Mesenchymal stem cell (in vitro differentiated cells and primary cell): ENCODE measurements around the gene CDH6.

Source experiments
- DNase-seq: peaks from one replicate; pipeline ENCODE4 v3.0.0-alpha.2; 2013
- H2AFZ ChIP-seq: one replicate; pipeline ENCODE4 v1.6.1; 2013; ENCODE audit warnings: low read depth, mild to moderate bottlenecking, control low read depth, inconsistent platforms, low read length, moderate library complexity
- H2AK5ac ChIP-seq: 2 replicates; pipeline ENCODE4 v1.6.1; 2013; ENCODE audit warnings: low read length, moderate library complexity, mild to moderate bottlenecking, inconsistent platforms; ENCODE audit not compliant: severe bottlenecking
- H2BK120ac ChIP-seq: one replicate; pipeline ENCODE4 v1.6.1; 2013; ENCODE audit warnings: low read depth, mild to moderate bottlenecking, inconsistent platforms, low read length, moderate library complexity
- H2BK12ac ChIP-seq, 2 experiments: one replicate each; pipeline ENCODE4 v1.6.1; 2013; ENCODE audit warnings: inconsistent platforms in 2 of 2, low read length in 2 of 2, mild to moderate bottlenecking in 2 of 2, moderate library complexity in 2 of 2, control low read depth in 1 of 2
- H2BK15ac ChIP-seq: one replicate; pipeline ENCODE4 v1.6.1; 2013; ENCODE audit warnings: mild to moderate bottlenecking, low read depth, inconsistent platforms; ENCODE audit not compliant: poor library complexity, severe bottlenecking
- H2BK5ac ChIP-seq: 2 replicates; pipeline ENCODE4 v1.6.1; 2013; ENCODE audit warnings: low read depth, mild to moderate bottlenecking, low read length, control low read depth, inconsistent platforms; ENCODE audit not compliant: poor library complexity, severe bottlenecking
- H3K14ac ChIP-seq, 2 experiments: one replicate each; pipeline ENCODE4 v1.6.1; 2013; ENCODE audit warnings: inconsistent platforms in 2 of 2, low read length in 2 of 2, control low read depth in 1 of 2, mild to moderate bottlenecking in 1 of 2, moderate library complexity in 1 of 2
- H3K18ac ChIP-seq, 2 experiments: one replicate each; pipeline ENCODE4 v1.6.1; 2013; ENCODE audit warnings: inconsistent platforms in 2 of 2, low read length in 2 of 2, control low read depth in 1 of 2, low read depth in 1 of 2, mild to moderate bottlenecking in 1 of 2
- H3K23ac ChIP-seq, 2 experiments: one replicate each; pipeline ENCODE4 v1.6.1; 2013; ENCODE audit warnings: inconsistent platforms in 2 of 2, low read length in 2 of 2, mild to moderate bottlenecking in 2 of 2, moderate library complexity in 2 of 2, control low read depth in 1 of 2
- H3K27ac ChIP-seq: 2 replicates; pipeline ENCODE4 v1.5.1; 2013; ENCODE audit warnings: mild to moderate bottlenecking, moderate library complexity, low read length, control low read depth, inconsistent platforms; ENCODE audit not compliant: poor library complexity, severe bottlenecking
- H3K27me3 ChIP-seq, 2 experiments: 2 replicates each; pipeline versions ENCODE4 v1.6.1 to v1.7.0; 2013; ENCODE audit warnings: low read length in 2 of 2, mild to moderate bottlenecking in 2 of 2, moderate library complexity in 2 of 2, control low read depth in 1 of 2, inconsistent platforms in 1 of 2; ENCODE audit not compliant: control insufficient read depth in 1 of 2, insufficient read depth in 1 of 2
- H3K36me3 ChIP-seq, 2 experiments: 2 replicates each; pipeline versions ENCODE4 v1.6.1 to v1.7.0; 2013; ENCODE audit warnings: low read length in 2 of 2, control low read depth in 1 of 2, inconsistent platforms in 1 of 2, low read depth in 1 of 2, mild to moderate bottlenecking in 1 of 2; ENCODE audit not compliant: insufficient read depth in 2 of 2, control insufficient read depth in 1 of 2
- H3K4ac ChIP-seq, 2 experiments: one replicate each; pipeline ENCODE4 v1.6.1; 2013; ENCODE audit warnings: inconsistent platforms in 2 of 2, low read length in 2 of 2, mild to moderate bottlenecking in 2 of 2, moderate library complexity in 2 of 2, control low read depth in 1 of 2, low read depth in 1 of 2
- H3K4me1 ChIP-seq: 2 replicates; pipeline ENCODE4 v1.6.1; 2013; ENCODE audit warnings: low read depth, low read length, control low read depth; ENCODE audit not compliant: control insufficient read depth, insufficient read depth
- H3K4me2 ChIP-seq: 2 replicates; pipeline ENCODE4 v1.6.1; 2013; ENCODE audit warnings: low read length, mild to moderate bottlenecking, inconsistent platforms; ENCODE audit not compliant: poor library complexity, severe bottlenecking
- H3K4me3 ChIP-seq, 2 experiments: 2 replicates each; pipeline versions ENCODE4 v1.5.1 to v1.7.0; 2013; ENCODE audit warnings: low read length in 2 of 2, mild to moderate bottlenecking in 2 of 2, control low read depth in 1 of 2, low read depth in 1 of 2; ENCODE audit not compliant: insufficient read depth in 1 of 2
- H3K79me1 ChIP-seq: replicated peaks from 2 replicates; pipeline ENCODE4 v1.6.1; 2013; ENCODE audit warnings: mild to moderate bottlenecking, control low read depth, low read length, inconsistent platforms; ENCODE audit not compliant: poor library complexity, severe bottlenecking
- H3K9ac ChIP-seq: 2 replicates; pipeline ENCODE4 v1.7.0; 2013; ENCODE audit warnings: mild to moderate bottlenecking, low read length, moderate library complexity
- H3K9me3 ChIP-seq: 2 replicates; pipeline ENCODE4 v1.7.0; 2013; ENCODE audit warnings: mild to moderate bottlenecking, low read length; ENCODE audit not compliant: control insufficient read depth
- H4K8ac ChIP-seq: one replicate; pipeline ENCODE4 v1.6.1; 2013; ENCODE audit warnings: inconsistent platforms, mild to moderate bottlenecking, low read length, moderate library complexity
- H4K91ac ChIP-seq: one replicate; pipeline ENCODE4 v1.6.1; 2013; ENCODE audit warnings: mild to moderate bottlenecking, low read length, inconsistent platforms
- WGBS: methylation state at CpG from one replicate; pipeline ENCODE4 v1.1.7; 2013; ENCODE audit warnings: mixed read lengths; 5-methylcytosine and 5-hydroxymethylcytosine counted together

Gene CDH6

DNA sequence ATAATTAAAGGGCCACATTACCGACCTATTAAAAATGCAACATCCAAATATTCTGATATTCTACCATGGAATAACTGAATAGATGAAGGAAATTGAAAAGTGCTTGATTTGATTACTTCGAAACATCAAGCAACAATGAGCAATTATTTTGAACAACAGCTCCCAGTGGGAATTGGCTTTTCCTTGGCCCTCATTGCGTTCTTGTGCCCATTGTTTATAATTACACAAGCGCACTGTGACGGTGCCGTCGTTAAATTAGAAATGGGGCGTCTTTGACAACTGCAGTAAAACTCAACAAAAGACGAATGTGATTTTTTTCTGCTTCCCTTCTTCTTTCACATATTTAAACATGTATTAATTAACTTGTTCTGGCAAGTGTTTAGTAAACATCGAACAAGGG is 61.6 kb downstream of the CDH6 start:
- Histone ChIP-seq H3K36me3 (peaks cover 0 to 29% of the 10 kb centered on the region in 2 experiments), H3K79me1 (peaks cover 5% of the 10 kb centered on the region), H3K14ac (no peak overlapping the region), H3K4me3 (no peak overlapping the region), H3K4ac (no peak overlapping the region), H3K4me2 (no peak overlapping the region), H2BK15ac (no peak overlapping the region), H3K9ac (no peak overlapping the region), H2AFZ (no peak overlapping the region), H2AK5ac (no peak overlapping the region), H2BK5ac (no peak overlapping the region), H4K8ac (no peak overlapping the region), H2BK12ac (no peak overlapping the region), H3K27ac (no peak overlapping the region), H4K91ac (no peak overlapping the region), H3K18ac (no peak overlapping the region), H3K27me3 (no peaks in the 10 kb centered on the region), H3K23ac (no peak overlapping the region), H3K9me3 (no peaks in the 10 kb centered on the region), H2BK120ac (no peak overlapping the region), H3K4me1 (peaks cover 4% of the 10 kb centered on the region)
- DNase-seq = no peak
- WGBS = 83% methylated on average over 7 of the region's 10 CpGs

DNA sequence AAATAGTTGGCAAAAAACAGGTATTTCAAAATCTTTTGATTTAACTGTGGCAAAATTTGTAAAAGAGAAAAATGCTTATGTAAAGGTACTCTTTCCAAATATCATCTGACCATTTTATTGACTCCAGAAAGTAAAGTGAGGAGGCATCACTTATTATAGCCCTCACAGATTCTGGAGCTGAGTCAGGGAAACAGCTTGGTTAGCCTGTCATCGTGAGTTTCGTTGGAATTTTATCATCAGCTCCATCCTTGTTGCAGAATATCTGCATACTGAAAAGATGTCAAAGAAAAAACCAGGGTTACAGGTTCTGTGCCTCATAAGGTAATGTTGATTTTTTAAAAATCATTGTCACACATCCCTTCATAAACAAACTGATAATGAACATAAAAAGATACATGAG is 74.8 kb downstream of the CDH6 start:
- Histone ChIP-seq H2BK5ac (no peak overlapping the region), H3K4me3 (no peak overlapping the region), H2AFZ (no peak overlapping the region), H2BK15ac (no peak overlapping the region), H3K9ac (no peak overlapping the region), H4K91ac (no peak overlapping the region), H3K27me3 (no peaks in the 10 kb centered on the region), H3K4ac (no peak overlapping the region), H3K4me1 (peaks cover 2% of the 10 kb centered on the region), H2BK12ac (no peak overlapping the region), H3K36me3 (peaks cover 0 to 16% of the 10 kb centered on the region in 2 experiments), H2BK120ac (no peak overlapping the region), H2AK5ac (no peak overlapping the region), H3K4me2 (no peak overlapping the region), H3K23ac (no peak overlapping the region), H3K27ac (no peak overlapping the region), H3K18ac (no peak overlapping the region), H4K8ac (no peak overlapping the region), H3K79me1 (peaks cover 16% of the 10 kb centered on the region), H3K9me3 (no peaks in the 10 kb centered on the region), H3K14ac (no peak overlapping the region)
- DNase-seq = no peak
- WGBS = no CpG with 5 or more reads among the region's 2 CpGs

DNA sequence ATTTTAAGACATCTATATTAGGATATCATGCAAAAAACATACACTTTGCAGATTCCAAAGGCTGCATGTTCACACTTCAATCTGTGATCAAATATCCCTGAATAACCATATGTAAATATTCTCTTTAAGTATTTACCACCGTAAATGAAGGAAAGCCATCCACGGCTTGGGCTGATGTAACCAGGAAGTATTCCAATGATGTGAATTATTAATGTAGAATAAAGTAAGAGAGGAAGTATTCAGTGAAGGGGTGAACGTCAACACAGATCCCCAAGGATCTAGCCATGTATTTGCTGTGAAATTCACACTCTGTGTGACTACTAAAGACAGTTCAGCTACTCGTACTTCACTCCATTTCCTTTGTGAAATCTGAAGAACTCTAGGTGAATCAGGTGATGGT is 75.2 kb downstream of the CDH6 start:
- Histone ChIP-seq H2BK5ac (no peak overlapping the region), H3K36me3 (peaks cover 0 to 19% of the 10 kb centered on the region in 2 experiments), H3K9me3 (no peaks in the 10 kb centered on the region), H4K8ac (no peak overlapping the region), H2BK15ac (no peak overlapping the region), H3K18ac (no peak overlapping the region), H3K14ac (no peak overlapping the region), H3K79me1 (peaks cover 16% of the 10 kb centered on the region), H3K9ac (no peak overlapping the region), H3K27ac (no peak overlapping the region), H3K4me2 (no peak overlapping the region), H2BK120ac (no peak overlapping the region), H2AK5ac (no peak overlapping the region), H3K4me1 (peaks cover 2% of the 10 kb centered on the region), H4K91ac (no peak overlapping the region), H2AFZ (no peak overlapping the region), H3K4me3 (no peak overlapping the region), H3K4ac (no peak overlapping the region), H2BK12ac (no peak overlapping the region), H3K23ac (no peak overlapping the region), H3K27me3 (no peaks in the 10 kb centered on the region)
- no peak for DNase-seq
- WGBS = 75% methylated on average over 3 of the region's 4 CpGs

DNA sequence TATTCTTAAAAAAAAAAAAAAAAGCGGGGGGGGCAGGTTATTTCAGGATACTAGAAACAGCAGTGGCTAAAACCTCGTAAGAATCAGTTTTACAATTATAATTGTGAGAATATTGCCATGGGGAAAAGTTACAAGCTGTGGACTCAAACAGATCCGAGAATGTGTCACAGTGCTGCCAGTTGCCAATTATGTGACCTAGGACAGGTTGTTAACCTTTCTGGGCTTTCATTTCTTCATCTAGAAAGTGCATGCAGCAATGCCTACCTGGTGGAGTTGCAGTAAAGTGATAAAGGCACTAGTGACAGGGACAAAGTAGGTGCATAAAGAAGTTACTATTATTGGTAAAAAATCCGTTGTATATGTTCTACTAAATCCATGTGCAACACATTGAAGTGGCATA is 75.8 kb downstream of the CDH6 start:
- H2AFZ ChIP-seq = no peak overlapping the region
- H3K79me1 ChIP-seq = peaks cover 17% of the 10 kb centered on the region
- H2AK5ac ChIP-seq = no peak overlapping the region
- no peak overlapping the region for H4K8ac ChIP-seq
- H2BK120ac ChIP-seq = no peak overlapping the region
- no peaks in the 10 kb centered on the region for H3K27me3 ChIP-seq
- no peak overlapping the region for H4K91ac ChIP-seq
- H3K18ac ChIP-seq = no peak overlapping the region
- no peak overlapping the region for H3K4ac ChIP-seq
- H3K23ac ChIP-seq = no peak overlapping the region
- H3K4me1 ChIP-seq = peaks cover 2% of the 10 kb centered on the region
- H3K14ac ChIP-seq = no peak overlapping the region
- no peak overlapping the region for H3K4me3 ChIP-seq
- H3K9ac ChIP-seq = no peak overlapping the region
- no peak overlapping the region for H3K27ac ChIP-seq
- peaks cover 0 to 20% of the 10 kb centered on the region in 2 experiments for H3K36me3 ChIP-seq
- 75% methylated on average over 3 of the region's 4 CpGs for WGBS
- H3K9me3 ChIP-seq = no peaks in the 10 kb centered on the region
- no peak overlapping the region for H2BK12ac ChIP-seq
- H3K4me2 ChIP-seq = no peak overlapping the region
- no peak overlapping the region for H2BK5ac ChIP-seq
- DNase-seq = no peak
- no peak overlapping the region for H2BK15ac ChIP-seq
